Loucy (cell line): Measurements from ENCODE around the gene WEE1.
"Not testable (repeated sequence)": the region's sequence is repeated elsewhere in the genome, so short reads cannot be mapped to it uniquely, and the experiment has no call there.

Experiments
- H2AFZ ChIP-seq: fragments of 200-600 bp; sonication (generic); 2 replicates; pipeline ENCODE4 v1.6.0; 2016; ENCODE audit warnings: antibody characterized with exemption, mild to moderate bottlenecking, low read length, moderate library complexity
- H3F3A ChIP-seq: fragments of 200-600 bp; 2 replicates; pipeline ENCODE4 v1.6.0; 2016; ENCODE audit warnings: antibody characterized with exemption, low read depth, mild to moderate bottlenecking
- H3K27me3 ChIP-seq: fragments of 200-600 bp; sonication (generic); 2 replicates; pipeline ENCODE4 v1.6.1; 2014; ENCODE audit warnings: low read length, mild to moderate bottlenecking; ENCODE audit not compliant: insufficient read depth, poor library complexity, severe bottlenecking
- H3K36me3 ChIP-seq: fragments of 200-600 bp; sonication (generic); 2 replicates; pipeline ENCODE4 v1.6.1; 2016; ENCODE audit warnings: low read length; ENCODE audit not compliant: insufficient read depth
- H3K4me1 ChIP-seq: fragments of 200-600 bp; sonication (generic); 2 replicates; pipeline ENCODE4 v1.5.1; 2014; ENCODE audit warnings: low read length, mild to moderate bottlenecking; ENCODE audit not compliant: insufficient read depth, poor library complexity, severe bottlenecking
- H3K4me2 ChIP-seq: fragments of 200-600 bp; sonication (generic); 2 replicates; pipeline ENCODE4 v1.6.0; 2014; ENCODE audit warnings: antibody characterized with exemption, low read length, low read depth, mild to moderate bottlenecking; ENCODE audit not compliant: poor library complexity, severe bottlenecking
- H3K4me3 ChIP-seq: fragments of 200-600 bp; sonication (generic); 2 replicates; pipeline ENCODE4 v1.5.1; 2014; ENCODE audit warnings: low read length, mild to moderate bottlenecking, mixed read lengths; ENCODE audit not compliant: poor library complexity, severe bottlenecking
- H3K79me2 ChIP-seq: fragments of 200-600 bp; sonication (generic); 2 replicates; pipeline ENCODE4 v1.6.1; 2014; ENCODE audit warnings: low read length; ENCODE audit not compliant: insufficient read depth
- H3K9ac ChIP-seq: fragments of 200-600 bp; sonication (generic); 2 replicates; pipeline ENCODE4 v1.6.0; 2014; ENCODE audit warnings: mild to moderate bottlenecking, low read depth, low read length, moderate library complexity; ENCODE audit not compliant: poor library complexity, severe bottlenecking
- H3K9me2 ChIP-seq: fragments of 200-600 bp; sonication (generic); replicated peaks from 2 replicates; pipeline ENCODE4 v1.6.1; 2016; ENCODE audit warnings: low read depth, low read length, mixed read lengths
- H3K9me3 ChIP-seq: fragments of 200-600 bp; sonication (generic); 2 replicates; pipeline ENCODE4 v1.6.1; 2014; ENCODE audit warnings: mild to moderate bottlenecking, antibody characterized with exemption, low read length, low read depth; ENCODE audit not compliant: insufficient read depth
- H4K20me1 ChIP-seq: fragments of 200-600 bp; sonication (generic); 2 replicates; pipeline ENCODE4 v1.6.0; 2014; ENCODE audit warnings: antibody characterized with exemption, low read length, mild to moderate bottlenecking; ENCODE audit not compliant: insufficient read depth, poor library complexity, severe bottlenecking
- CTCF ChIP-seq: fragments of 200-600 bp; sonication (generic); conservative IDR thresholded peaks from 2 replicates; pipeline ENCODE4 v1.5.1; 2014; ENCODE audit warnings: mild to moderate bottlenecking, antibody characterized with exemption, low read length
- EZH2phosphoT487 ChIP-seq: fragments of 200-600 bp; IDR thresholded peaks from 2 replicates; pipeline ENCODE4 v1.6.1; 2018; ENCODE audit warnings: antibody characterized with exemption, mild to moderate bottlenecking, moderate library complexity, borderline replicate concordance

Gene WEE1

GRCh38 chr11:9600644-9601036, 27.2 kb downstream of the WEE1 start:
- TF ChIP-seq CTCF (no peak), EZH2phosphoT487 (no peak)
- Histone ChIP-seq H3K27me3 (no peaks in the 10 kb centered on the region), H3K4me3 (peak overlapping the region; percentile 74), H3K9me3 (no peaks in the 10 kb centered on the region), H2AFZ (no peak overlapping the region), H3K4me2 (peak overlapping the region; percentile 87), H4K20me1 (no peaks in the 10 kb centered on the region), H3K9ac (peak overlapping the region; percentile 76), H3K36me3 (no peaks in the 10 kb centered on the region), H3K9me2 (no peaks in the 10 kb centered on the region), H3F3A (no peaks in the 10 kb centered on the region), H3K4me1 (peaks cover 27% of the 10 kb centered on the region), H3K79me2 (no peaks in the 10 kb centered on the region)

- Histone ChIP-seq H3K4me3 (peak overlapping the region; percentile 74), H3F3A (no peaks in the 10 kb centered on the region), H4K20me1 (no peaks in the 10 kb centered on the region), H3K36me3 (no peaks in the 10 kb centered on the region), H3K4me1 (peaks cover 27% of the 10 kb centered on the region), H3K4me2 (peak overlapping the region; percentile 87), H3K27me3 (no peaks in the 10 kb centered on the region), H3K9me3 (no peaks in the 10 kb centered on the region), H3K9ac (peak overlapping the region; percentile 76), H3K9me2 (no peaks in the 10 kb centered on the region), H2AFZ (no peak overlapping the region), H3K79me2 (no peaks in the 10 kb centered on the region)
- TF ChIP-seq EZH2phosphoT487, result no peak
- TF ChIP-seq CTCF, result no peak
Observed at GRCh38 chr11:9601037-9601875, 27.8 kb downstream of the WEE1 start.

- no peaks in the 10 kb centered on the region for H3K79me2 ChIP-seq
- H3K4me2 ChIP-seq, result peak overlapping the region; percentile 87
- H4K20me1 ChIP-seq, result no peaks in the 10 kb centered on the region
- peaks cover 27% of the 10 kb centered on the region for H3K4me1 ChIP-seq
- TF ChIP-seq CTCF (no peak), EZH2phosphoT487 (no peak)
- H3K27me3 ChIP-seq, result no peaks in the 10 kb centered on the region
- peak overlapping the region; percentile 74 for H3K4me3 ChIP-seq
- H2AFZ ChIP-seq, result no peak overlapping the region
- no peaks in the 10 kb centered on the region for H3K9me3 ChIP-seq
- peak overlapping the region; percentile 76 for H3K9ac ChIP-seq
- H3F3A ChIP-seq, result no peaks in the 10 kb centered on the region
- H3K36me3 ChIP-seq, result no peaks in the 10 kb centered on the region
- H3K9me2 ChIP-seq, result no peaks in the 10 kb centered on the region
Observed at GRCh38 chr11:9601876-9602199, 28.4 kb downstream of the WEE1 start.

GRCh38 chr11:9603214-9603613, 29.7 kb downstream of the WEE1 start:
- not testable (repeated sequence) for H2AFZ ChIP-seq, H3F3A ChIP-seq, H3K79me2 ChIP-seq, H3K4me2 ChIP-seq, H3K36me3 ChIP-seq, H3K9me3 ChIP-seq, H4K20me1 ChIP-seq, H3K9me2 ChIP-seq, H3K4me3 ChIP-seq, H3K27me3 ChIP-seq, H3K9ac ChIP-seq
- H3K4me1 ChIP-seq, result peaks cover 27% of the 10 kb centered on the region
